AG20443 (cell line): ENCODE measurements around the gene CPAMD8.
"Not testable (repeated sequence)": the region's sequence is repeated elsewhere in the genome, so short reads cannot be mapped to it uniquely, and the experiment has no call there.

ENCODE experiments used
- DNase-seq: peaks from one replicate; pipeline ENCODE4 v3.0.0; 2012; ENCODE audit warnings: low spot score, mixed read lengths

CPAMD8 gene

GRCh38 chr19:17041976-17042375 lies 15.4 kb upstream of the CPAMD8 start:
- no peak for DNase-seq

GRCh38 chr19:17037966-17038500 lies 11.4 kb upstream of the CPAMD8 start:
- DNase-seq, result no peak

- no peak for DNase-seq
Observed at GRCh38 chr19:17037184-17037583, 10.6 kb upstream of the CPAMD8 start.

GRCh38 chr19:17036640-17037039 lies 10.0 kb upstream of the CPAMD8 start:
- DNase-seq, result no peak

- no peak for DNase-seq
Observed at GRCh38 chr19:17035842-17036424, 9.3 kb upstream of the CPAMD8 start.

- DNase-seq, result no peak
Observed at GRCh38 chr19:17031741-17032140, 5.1 kb upstream of the CPAMD8 start.

GRCh38 chr19:17027535-17027975 lies 945 bp upstream of the CPAMD8 start:
- DNase-seq, result no peak

- no peak for DNase-seq
Observed at GRCh38 chr19:17025991-17026658, 485 bp downstream of the CPAMD8 start.

GRCh38 chr19:17025361-17025760 lies 1.2 kb downstream of the CPAMD8 start:
- no peak for DNase-seq

GRCh38 chr19:17024941-17025340 lies 1.7 kb downstream of the CPAMD8 start:
- not testable (repeated sequence) for DNase-seq

- no peak for DNase-seq
Observed at GRCh38 chr19:17023805-17024204, 2.8 kb downstream of the CPAMD8 start.

- no peak for DNase-seq
Observed at GRCh38 chr19:17022738-17023137, 3.9 kb downstream of the CPAMD8 start.

GRCh38 chr19:17021793-17022590 lies 4.6 kb downstream of the CPAMD8 start:
- DNase-seq, result no peak

- DNase-seq, result no peak
Observed at GRCh38 chr19:17021328-17021727, 5.3 kb downstream of the CPAMD8 start.

GRCh38 chr19:17020823-17021222 lies 5.8 kb downstream of the CPAMD8 start:
- no peak for DNase-seq

- DNase-seq, result no peak
Observed at GRCh38 chr19:17020385-17020784, 6.2 kb downstream of the CPAMD8 start.

GRCh38 chr19:17014212-17014861 lies 12.3 kb downstream of the CPAMD8 start:
- DNase-seq, result not testable (repeated sequence)

- DNase-seq, result no peak
Observed at GRCh38 chr19:17011485-17011884, 15.1 kb downstream of the CPAMD8 start.

GRCh38 chr19:17006579-17006978 lies 20.0 kb downstream of the CPAMD8 start:
- no peak for DNase-seq

- DNase-seq, result no peak
Observed at GRCh38 chr19:17005000-17005399, 21.6 kb downstream of the CPAMD8 start.

- no peak for DNase-seq
Observed at GRCh38 chr19:17004386-17004785, 22.2 kb downstream of the CPAMD8 start.

- DNase-seq, result no peak
Observed at GRCh38 chr19:17002455-17002854, 24.2 kb downstream of the CPAMD8 start.
